Measurements from ENCODE around the gene UNC5B. TPM values are rescaled to one million over a fixed set of nuclear protein-coding genes. Genes with fewer than 3 reads are reported as not detected.

UNC5B gene
- polyA plus RNA-seq, 1 donor (not counting 4 experiments of a cell fraction or from before 2014, with no cell fraction given) = 1.1 TPM

GRCh38 chr10:71280216-71280615, 67.8 kb downstream of the UNC5B start:
- Histone ChIP-seq H3K9me3 (ENCODE audit: control insufficient read depth, low read depth, low read length) (no peaks in the 10 kb centered on the region), H3K9me1 (ENCODE audit: control insufficient read depth, extremely low read depth, insufficient read depth, low read length) (no peaks in the 10 kb centered on the region), H3K4me2 (ENCODE audit: control insufficient read depth, extremely low read depth, insufficient read depth, low read depth, low read length) (no peak overlapping the region), H2AFZ (ENCODE audit: control insufficient read depth, low read length) (no peak overlapping the region), H3K36me3 (ENCODE audit: control insufficient read depth in 2 of 2, extremely low read depth in 1 of 2, insufficient read depth in 2 of 2, low read length in 2 of 2) (no peaks in the 10 kb centered on the region), H3K4me3 (ENCODE audit: control insufficient read depth in 2 of 3, extremely low read depth in 1 of 3, insufficient read depth in 2 of 3, low read depth in 1 of 3, low read length in 3 of 3) (no peak overlapping the region), H4K20me1 (ENCODE audit: control insufficient read depth, extremely low read depth, insufficient read depth, low read length) (no peaks in the 10 kb centered on the region), H3K27me3 (ENCODE audit: control insufficient read depth, extremely low read depth, insufficient read depth, low read length) (no peaks in the 10 kb centered on the region), H3K27ac (ENCODE audit: control insufficient read depth, insufficient read depth, low read length) (no peak overlapping the region), H3K4me1 (ENCODE audit: control insufficient read depth, extremely low read depth, insufficient read depth, low read length) (no peaks in the 10 kb centered on the region), H3K9ac (ENCODE audit: control insufficient read depth, extremely low read depth, insufficient read depth, low read length) (no peak overlapping the region), H3K79me2 (ENCODE audit: control insufficient read depth, insufficient read depth, low read length) (no peaks in the 10 kb centered on the region)
- TF ChIP-seq EZH2 (IDR thresholded peaks at IDR 0.05; ENCODE audit: low read length) = no peak
- TF ChIP-seq CTCF (optimal IDR thresholded peaks at IDR 0.05 in 1 of 3, IDR thresholded peaks at IDR 0.05 in 1 of 3, conservative IDR thresholded peaks at IDR 0.05 in 1 of 3; ENCODE audit: extremely low read depth in 1 of 3, insufficient read depth in 2 of 3, low read length in 3 of 3) = no peak
- no peak for FAIRE-seq
- no peak for DNase-seq (ENCODE audit: low read depth, low spot score)
- dilution Hi-C loops (cut with MboI; ENCODE audit: extremely low pct_ligation_motif_present, low sequenced_read_pairs) = no loop called here

DNA sequence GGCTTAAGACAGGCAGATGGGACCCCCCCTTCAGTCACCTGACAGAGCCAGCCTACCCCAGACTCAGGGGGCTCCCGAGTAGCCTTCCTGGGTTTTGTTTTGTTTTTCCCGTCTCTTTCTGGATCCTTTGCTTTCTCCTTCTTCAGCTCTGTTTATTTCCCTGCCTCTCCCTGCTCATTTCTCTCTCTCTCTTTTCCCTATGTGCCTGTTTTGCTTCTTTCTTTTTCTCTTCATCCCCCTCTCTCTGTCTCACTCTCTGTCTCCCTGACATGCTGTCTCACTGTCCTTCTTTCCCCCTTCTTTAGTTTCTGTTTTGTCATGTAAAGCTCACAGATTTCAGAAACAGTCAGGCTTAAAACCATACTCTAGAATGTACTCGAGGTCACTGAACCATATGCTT, 68.5 kb downstream of the UNC5B start:
- DNase-seq (ENCODE audit: low read depth, low spot score) (no peak), FAIRE-seq (no peak)
- TF ChIP-seq CTCF (optimal IDR thresholded peaks at IDR 0.05 in 1 of 3, IDR thresholded peaks at IDR 0.05 in 1 of 3, conservative IDR thresholded peaks at IDR 0.05 in 1 of 3; ENCODE audit: extremely low read depth in 1 of 3, insufficient read depth in 2 of 3, low read length in 3 of 3) = no peak
- no peak for TF ChIP-seq EZH2 (IDR thresholded peaks at IDR 0.05; ENCODE audit: low read length)
- no peak overlapping the region for H2AFZ ChIP-seq (ENCODE audit: control insufficient read depth, low read length)
- H4K20me1 ChIP-seq (ENCODE audit: control insufficient read depth, extremely low read depth, insufficient read depth, low read length) = peaks cover 5% of the 10 kb centered on the region
- no peak overlapping the region for H3K4me3 ChIP-seq (ENCODE audit: control insufficient read depth in 2 of 3, extremely low read depth in 1 of 3, insufficient read depth in 2 of 3, low read depth in 1 of 3, low read length in 3 of 3)
- no peak overlapping the region for H3K9ac ChIP-seq (ENCODE audit: control insufficient read depth, extremely low read depth, insufficient read depth, low read length)
- H3K36me3 ChIP-seq (ENCODE audit: control insufficient read depth in 2 of 2, extremely low read depth in 1 of 2, insufficient read depth in 2 of 2, low read length in 2 of 2) = no peaks in the 10 kb centered on the region
- H3K4me2 ChIP-seq (ENCODE audit: control insufficient read depth, extremely low read depth, insufficient read depth, low read depth, low read length) = no peak overlapping the region
- H3K27me3 ChIP-seq (ENCODE audit: control insufficient read depth, extremely low read depth, insufficient read depth, low read length) = no peaks in the 10 kb centered on the region
- no peaks in the 10 kb centered on the region for H3K4me1 ChIP-seq (ENCODE audit: control insufficient read depth, extremely low read depth, insufficient read depth, low read length)
- dilution Hi-C loops (cut with MboI; ENCODE audit: extremely low pct_ligation_motif_present, low sequenced_read_pairs) = no loop called here
- H3K9me1 ChIP-seq (ENCODE audit: control insufficient read depth, extremely low read depth, insufficient read depth, low read length) = no peaks in the 10 kb centered on the region
- no peak overlapping the region for H3K27ac ChIP-seq (ENCODE audit: control insufficient read depth, insufficient read depth, low read length)
- H3K9me3 ChIP-seq (ENCODE audit: control insufficient read depth, low read depth, low read length) = no peaks in the 10 kb centered on the region
- no peaks in the 10 kb centered on the region for H3K79me2 ChIP-seq (ENCODE audit: control insufficient read depth, insufficient read depth, low read length)
